Posterior cingulate gyrus (tissue), 11 donors: ENCODE data around the gene KCNK1.

Source experiments
- DNase-seq, 10 donors: peaks; one replicate each; pipeline versions ENCODE4 v3.0.0 to v3.0.0-alpha.2; 2020 to 2021; ENCODE audit warnings: mixed read lengths in 3 of 10
- intact Hi-C: fragments of 100-400 bp; cut with DNase I; formaldehyde crosslinking; loops from one replicate; pipeline ENCODE4 v1.15.1; 2023

The KCNK1 gene

DNA sequence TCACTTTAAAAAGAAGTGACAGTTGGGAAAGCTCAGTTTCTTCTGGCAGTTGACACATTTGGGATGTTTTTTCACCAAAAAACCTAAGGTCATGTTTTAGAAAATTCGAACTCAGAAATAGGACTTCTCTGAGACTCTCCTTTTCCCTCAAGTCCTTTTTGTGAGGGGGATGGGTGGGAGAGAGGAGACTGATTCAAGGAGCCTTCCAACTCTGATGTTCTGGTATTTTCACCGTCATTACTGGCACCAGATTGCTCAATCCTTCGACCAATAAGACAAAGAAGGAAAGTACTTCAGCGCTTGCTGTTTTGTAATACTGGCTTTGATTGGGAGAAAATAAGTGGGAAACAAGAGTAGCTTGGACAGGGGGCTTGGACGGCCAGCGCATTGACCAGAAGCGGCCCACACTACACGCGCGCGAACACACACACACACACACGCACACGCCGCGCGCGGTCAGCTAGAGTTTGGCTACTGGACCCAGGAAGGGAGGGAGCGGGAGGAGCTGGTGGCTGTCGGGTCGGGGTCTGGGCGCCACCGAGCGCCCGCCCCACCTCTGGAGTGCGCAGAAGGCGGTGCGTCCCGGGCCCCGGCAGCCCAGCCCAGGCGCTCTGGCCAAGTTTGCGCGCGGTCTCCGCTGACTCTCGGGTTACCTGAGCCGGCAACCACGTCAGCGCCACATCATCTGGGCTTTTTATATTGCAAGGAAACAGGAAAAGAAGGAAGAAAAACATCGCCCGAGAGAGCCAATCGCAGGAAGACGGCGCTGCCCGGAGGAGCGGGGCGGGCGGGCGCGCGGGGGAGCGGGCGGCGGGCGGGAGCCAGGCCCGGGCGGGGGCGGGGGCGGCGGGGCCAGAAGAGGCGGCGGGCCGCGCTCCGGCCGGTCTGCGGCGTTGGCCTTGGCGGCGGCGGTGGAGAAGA, at the start of gene KCNK1:
KCNK1 (plus strand) TSS at position 855 of the 921 bp plus-strand sequence; CDS start at position 921, 66 bp downstream.
- intact Hi-C loops = loop anchor here (5.0 kb wide), 1 partner anchor 179 kb away; no protein-coding TSS in a partner anchor
- peak; percentile 23 to 92 (median 56) for DNase-seq

DNA sequence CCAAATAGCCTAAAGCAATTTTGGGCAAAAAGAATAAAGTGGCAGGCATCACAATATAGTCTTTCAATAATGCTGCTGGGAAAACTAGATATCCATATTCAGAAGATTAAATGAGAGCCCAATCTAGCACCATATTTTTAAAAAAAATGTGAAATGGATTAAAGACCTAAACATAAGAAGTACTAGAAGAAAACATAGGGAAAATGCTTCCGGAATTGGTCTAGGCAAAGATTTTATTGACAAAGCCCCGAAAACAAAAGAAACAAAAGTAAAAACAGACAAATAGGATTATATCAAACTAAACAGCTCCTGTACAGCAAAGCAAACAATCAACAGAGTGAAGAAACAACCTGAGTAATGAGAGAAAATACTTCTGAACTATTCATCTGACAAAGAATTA, 48.6 kb upstream of the KCNK1 start:
- intact Hi-C loops = no loop called here
- DNase-seq = no peak

DNA sequence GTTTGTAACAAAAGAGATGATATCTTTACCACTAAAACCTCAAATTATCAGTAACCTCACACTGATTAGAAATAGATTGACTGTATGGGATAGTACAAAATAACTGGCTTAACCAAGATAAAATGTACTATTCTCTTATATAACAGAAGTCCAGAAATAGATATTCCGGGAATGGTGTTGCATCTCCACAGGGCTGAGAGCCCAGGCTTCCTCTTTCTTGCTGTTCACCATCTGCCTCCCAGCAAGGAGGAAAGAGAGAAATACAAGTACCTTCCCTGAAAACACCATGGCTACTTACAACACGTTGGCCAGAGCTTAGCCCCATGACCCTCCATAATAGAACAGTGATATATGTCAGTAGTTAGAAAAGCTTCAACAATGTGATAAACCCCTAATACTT, 47.0 kb upstream of the KCNK1 start:
- peak in 1 of 10 donors; percentile 16 for DNase-seq
- intact Hi-C loops = no loop called here

DNA sequence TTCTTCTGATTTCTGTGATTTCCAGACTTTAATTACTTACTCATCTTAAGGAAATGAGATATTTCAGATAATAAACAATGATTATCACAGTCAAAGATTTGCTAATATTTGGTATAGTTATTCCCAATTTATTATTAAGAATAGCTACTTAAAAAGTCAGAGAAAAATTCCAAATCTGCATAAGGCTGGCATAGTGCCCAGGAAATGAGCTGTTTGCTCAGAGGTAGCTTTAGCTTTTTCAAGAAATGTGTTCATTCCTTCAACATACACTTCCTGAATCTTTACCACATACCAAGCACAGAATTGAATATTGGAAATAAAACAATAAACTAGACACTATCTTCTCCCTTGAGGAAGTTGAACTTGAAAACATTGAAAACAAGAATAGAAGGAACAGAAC, 44.3 kb upstream of the KCNK1 start:
- intact Hi-C loops = no loop called here
- DNase-seq = no peak

DNA sequence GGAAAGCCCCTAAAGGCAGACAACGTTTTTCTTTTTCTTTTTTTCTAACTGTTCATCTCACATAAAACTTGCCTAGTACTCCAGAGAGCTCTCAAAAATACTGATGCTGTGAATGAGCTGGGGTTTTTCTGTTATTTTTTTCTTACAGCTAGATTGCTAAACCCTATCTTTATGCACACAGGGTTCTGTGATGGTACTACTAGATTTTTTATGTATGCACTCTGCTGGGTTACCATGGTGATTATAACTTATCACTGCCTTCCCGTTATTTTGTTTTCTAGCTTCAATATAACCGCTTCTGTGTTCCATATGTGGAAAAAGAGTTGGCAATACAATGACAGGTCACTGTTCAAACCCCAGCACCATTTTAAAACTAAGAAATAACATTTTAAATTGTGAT, 43.7 kb upstream of the KCNK1 start:
- intact Hi-C loops = no loop called here
- no peak for DNase-seq

DNA sequence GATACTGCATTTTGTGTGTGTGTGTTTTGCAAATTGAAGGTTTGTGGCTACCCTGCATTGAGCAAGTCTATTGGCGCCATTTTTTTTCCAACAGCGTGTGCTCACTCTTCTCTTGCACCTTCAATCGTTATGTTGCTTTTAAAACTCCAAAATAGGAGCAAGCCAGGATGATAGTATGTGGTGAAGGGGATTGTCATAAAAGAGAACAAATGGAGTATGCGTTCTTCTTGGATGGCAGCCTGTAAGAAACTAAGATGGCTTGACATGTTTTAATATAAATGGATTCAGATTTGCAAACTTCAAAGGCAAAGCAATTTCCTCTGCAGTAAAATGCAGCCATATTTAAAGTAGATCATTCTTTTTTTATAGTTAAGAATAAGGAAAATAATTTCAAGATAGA, 43.2 kb upstream of the KCNK1 start:
- intact Hi-C loops = no loop called here
- no peak for DNase-seq

DNA sequence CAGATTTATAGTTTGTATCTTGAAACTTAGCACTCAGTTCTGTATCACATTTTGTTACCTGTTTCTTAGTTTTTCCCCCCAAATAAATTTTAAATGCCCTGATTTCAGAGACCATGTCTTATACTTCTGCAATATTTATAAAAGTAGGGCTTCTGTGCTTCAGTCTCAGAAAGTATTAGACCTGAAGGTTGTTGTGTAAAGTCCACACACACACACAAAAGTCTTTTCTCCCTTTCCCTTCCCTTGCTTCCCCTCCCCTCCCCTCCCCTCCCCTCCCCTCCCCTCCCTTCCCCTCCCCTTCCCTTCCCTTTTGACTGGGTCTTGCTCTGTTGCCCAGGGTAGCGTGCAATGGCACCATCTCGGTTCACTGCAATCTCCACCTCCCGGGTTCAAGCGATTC, 41.0 kb upstream of the KCNK1 start:
- intact Hi-C loops = no loop called here
- no peak for DNase-seq

DNA sequence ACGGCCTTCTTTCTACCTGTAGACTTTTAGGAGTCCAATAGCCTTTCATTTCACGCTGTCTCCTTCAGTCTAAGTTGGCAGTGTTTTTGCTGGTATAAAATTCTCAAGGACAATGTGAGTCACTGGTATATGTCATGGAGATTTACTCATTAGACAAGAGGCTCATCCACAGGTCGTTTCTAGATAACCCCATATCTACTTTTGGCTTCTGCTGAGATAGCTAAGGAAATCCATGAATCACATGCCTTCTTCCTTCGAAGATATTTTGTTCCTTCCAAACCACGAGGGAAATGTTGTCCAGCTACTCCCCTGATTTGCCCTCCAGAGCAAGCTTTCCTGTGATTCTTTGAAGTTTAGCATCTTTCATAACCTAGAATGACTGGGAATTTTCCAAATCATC, 38.5 kb upstream of the KCNK1 start:
- no peak for DNase-seq

DNA sequence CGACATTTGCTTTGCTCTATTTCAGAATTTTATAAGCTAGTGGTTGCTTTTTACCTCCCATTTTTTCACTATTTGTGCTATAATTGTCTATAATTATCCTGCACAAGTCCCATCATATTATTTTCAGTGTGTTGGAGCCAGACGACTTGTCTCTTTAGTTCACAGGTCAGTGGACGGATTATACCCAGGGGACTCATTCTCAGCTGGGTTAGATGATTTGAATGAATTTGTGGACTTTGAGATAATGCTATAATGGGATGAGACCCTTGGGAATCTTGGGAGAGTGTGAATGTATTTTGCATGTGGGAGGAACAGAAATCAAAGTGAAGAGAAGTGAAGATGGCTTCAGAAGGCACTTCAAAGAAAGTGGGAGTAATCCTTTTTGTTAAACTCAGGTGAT, 31.5 kb upstream of the KCNK1 start:
- intact Hi-C loops = no loop called here
- no peak for DNase-seq

More for the DNA sequence above, 38.5 kb upstream of the KCNK1 start:
- intact Hi-C loops = no loop called here

DNA sequence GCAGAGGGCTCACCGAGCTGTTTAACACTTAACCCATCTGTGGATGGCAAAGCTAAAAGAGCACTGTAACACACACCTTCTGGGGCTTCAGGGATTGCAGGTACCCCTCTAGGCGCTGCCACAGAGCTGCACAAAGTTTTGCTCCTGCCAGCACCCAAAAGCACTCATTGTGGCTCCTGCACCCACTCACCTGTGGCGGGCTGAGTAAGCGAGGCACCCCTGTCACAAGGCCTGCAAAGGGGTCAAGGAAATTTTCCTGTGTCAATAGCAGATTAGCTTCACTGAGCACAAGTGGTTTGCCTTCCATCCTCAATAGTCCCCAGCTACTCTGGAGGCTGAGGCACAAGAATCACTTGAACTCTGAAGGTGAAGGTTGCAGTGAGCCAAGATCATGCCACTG, 29.5 kb upstream of the KCNK1 start:
- DNase-seq = no peak
- intact Hi-C loops = no loop called here

DNA sequence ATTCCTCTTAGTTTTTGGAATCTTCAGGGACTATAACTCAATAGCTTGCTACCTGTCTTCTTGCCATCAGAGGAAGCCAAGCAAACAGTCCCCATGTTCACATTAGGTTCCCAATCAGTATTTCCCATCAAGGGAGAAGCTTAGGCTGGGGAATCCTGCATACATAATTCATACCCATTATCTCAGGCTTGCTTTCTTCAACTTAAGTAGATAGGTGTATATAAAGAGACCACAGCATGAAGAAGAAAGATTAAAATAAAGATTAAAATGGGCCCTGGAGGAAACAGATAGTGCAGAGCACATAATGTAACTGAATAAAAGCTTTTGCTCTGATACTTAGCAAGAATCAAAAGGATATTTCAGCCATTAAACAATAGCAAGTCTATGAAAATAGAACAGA, 29.0 kb upstream of the KCNK1 start:
- intact Hi-C loops = no loop called here
- DNase-seq = no peak

DNA sequence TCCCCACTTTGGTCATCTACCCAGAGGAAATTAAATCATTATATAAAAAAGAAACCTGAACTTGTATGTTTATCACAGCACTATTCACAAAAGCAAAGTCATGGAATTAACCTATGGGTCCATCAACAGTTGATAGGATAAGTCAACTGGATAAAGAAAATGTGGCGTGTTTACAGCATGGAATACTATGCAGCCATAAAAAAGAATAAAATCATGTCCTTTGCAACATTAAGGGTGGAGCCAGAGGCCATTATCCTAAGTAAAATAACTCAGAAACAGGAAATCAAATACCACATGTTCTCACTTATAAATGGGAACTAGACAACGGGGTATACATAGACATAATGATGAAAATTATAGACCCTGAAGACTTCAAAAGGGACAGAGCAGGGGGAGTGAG, 27.6 kb upstream of the KCNK1 start:
- no peak for DNase-seq
- intact Hi-C loops = no loop called here

DNA sequence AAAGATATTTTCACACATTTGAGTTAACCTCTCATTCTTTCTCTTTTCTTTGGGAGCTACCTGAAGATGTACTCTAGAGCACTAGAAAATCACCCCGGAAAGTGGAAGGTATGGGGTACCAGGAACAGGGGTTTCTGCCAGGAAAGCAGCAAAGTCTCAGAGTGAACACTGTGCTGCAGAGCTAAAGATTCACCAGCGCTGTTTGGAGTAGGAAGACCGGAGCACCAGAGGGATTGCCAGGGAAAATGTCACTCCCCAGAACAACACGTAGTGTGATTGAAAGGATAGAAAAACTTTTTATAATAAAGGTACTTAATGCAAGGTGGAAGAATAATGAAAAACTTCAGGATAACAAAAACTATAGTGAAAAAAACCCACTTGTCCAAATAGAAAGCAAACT, 26.7 kb upstream of the KCNK1 start:
- intact Hi-C loops = no loop called here
- no peak for DNase-seq

DNA sequence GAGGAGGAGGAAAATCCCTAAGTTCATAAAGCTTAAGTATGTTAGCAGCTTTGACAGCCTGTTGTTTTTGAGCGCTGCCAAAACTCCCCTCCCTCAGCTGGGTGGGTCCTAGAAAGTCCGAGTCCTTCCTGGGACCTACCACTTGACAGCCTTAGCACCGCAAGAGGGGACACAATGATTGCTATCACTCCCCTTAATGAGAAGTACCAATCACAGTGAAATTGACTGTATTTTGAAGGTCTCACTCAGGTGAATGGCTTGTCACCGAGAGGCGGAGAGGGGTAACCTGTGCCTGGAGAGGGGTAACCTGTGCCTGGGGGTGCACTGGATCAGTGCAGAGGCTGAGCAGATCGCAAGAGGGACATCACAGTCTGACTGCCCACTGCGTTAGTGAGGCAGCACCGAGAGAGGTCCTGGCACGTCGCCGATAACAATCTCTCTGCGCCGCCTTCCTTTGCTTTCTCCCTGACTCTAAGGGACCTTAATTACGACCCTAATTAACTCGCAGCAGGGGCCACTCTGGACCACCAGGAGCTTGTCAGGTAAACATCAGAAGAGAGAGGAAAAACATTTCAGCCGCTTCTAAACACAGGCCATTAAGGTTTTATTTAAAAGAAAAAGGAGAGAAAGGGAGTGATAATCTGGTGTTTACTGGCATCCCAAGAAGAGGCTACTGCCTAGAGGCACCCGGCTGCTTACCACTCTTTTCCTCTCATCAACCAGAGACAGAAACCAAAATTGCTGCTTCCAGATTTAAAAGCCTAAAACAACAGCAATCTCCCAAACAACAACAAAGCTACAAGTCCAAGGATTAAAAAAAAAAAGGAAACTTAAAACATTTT, 25.7 kb upstream of the KCNK1 start:
- DNase-seq = peak in 3 of 10 donors; percentile 35 to 80 (median 35)
- intact Hi-C loops = no loop called here

DNA sequence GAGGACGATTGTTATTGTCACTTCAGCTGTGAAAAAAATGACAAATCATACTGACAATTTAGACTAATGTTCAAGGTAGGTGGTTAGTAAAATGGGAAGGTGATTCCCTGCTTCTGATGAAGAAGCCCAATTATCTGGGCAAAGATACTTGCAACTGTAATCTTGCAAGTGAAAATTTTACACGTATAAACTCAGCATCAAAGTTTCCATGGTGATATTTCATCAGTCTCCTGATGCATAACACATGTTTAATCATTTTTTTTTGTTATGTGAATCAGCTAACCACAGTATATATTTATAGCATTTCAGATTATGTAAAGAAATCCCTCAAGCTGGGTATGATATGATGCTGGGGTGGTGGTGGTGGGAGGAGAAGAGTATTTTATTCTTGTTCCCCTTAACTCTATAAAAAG, 16.4 kb upstream of the KCNK1 start:
- no peak for DNase-seq
- intact Hi-C loops = no loop called here

DNA sequence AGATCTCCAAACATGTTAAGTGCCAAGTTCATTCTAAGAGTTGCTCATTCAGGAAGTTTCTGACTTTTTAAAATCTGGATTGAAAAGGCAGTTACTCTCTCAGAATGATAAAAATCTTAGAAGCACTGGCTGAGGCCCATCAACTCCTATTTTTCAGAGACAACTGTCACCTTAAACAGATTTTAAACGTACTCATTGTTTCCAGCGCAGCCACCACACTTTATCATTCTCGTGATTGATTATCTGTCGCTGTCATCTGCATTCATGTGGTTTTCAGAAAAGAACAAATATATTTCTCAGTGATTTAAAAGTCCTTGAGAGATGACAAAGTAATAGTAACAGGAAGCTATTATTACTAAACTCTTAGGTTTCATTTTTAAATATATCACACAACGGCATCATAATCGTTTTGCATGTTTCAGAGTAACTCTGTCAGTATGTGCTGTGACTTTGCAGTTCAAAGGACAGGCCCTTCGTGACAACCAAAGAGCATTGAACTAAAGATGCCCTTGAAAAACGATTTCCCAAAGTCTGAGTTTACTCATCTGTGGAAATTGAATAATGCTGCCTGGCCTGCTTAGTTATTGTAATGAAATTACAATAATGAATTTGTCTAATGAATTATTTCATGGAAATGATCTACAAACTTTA, 14.9 kb upstream of the KCNK1 start:
- intact Hi-C loops = no loop called here
- no peak for DNase-seq

DNA sequence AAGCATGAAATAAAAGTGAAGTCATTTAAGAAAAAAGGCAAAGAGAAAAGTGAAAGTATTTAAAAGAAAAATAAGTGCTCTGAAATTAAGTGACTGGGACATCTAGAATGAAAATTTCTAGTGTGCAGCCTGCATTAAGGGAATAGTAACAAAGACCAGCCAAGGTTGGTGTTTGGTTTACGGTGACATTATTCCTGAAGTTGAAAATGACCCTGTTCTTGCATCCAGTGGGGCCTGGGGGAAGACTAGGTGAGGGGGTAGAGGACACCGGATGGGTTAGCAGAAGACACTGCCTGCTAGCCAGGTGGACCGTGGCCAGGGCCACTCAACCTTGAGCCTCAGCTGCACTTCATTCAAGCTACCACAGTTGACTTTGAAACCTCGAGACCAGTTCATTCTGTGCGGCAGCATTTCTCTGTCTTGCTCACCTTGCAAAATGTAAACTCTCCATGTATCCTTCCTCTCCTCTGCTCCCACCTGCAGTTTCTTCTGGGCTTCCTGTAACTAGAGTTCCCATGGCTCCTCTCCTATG, 14.3 kb upstream of the KCNK1 start:
- DNase-seq = no peak
- intact Hi-C loops = no loop called here

DNA sequence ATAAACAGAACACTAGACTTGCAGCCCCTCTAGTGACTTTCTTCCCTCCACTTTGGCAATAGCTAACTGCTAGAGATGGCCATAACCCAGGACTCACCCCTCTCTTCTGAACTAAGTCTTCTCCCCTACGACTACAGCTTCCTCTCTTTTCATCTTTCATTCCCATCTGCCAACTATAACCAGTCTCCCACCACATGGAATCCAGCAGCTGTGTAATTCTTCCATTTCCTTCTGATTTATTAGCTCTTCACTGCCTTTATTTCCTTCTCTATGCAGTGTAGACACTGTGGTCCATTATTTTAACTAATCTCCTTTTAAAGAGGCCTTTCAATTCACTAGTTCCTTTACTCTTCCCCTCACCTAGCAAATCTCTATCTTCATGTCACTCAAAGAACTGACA, 13.4 kb upstream of the KCNK1 start:
- intact Hi-C loops = no loop called here
- DNase-seq = no peak

DNA sequence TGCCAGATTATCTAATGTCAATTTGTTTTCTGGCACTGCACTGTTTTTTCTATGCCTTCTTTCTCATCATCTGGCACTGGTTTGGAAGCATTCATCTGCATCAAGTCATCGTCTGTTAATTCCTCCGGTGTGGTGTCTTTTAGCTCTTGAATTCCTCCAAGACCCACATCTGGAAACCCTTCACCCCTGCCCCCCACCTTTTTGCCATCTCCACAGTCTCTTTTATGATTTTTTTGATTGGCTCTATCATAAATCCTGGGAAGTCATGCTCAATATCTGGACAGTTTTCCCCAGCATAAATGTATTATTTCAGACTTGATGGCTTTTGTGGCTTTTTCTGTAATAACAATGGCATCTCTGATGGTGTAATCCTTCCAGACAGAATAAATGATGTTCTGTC, 10.4 kb upstream of the KCNK1 start:
- no peak for DNase-seq
- intact Hi-C loops = no loop called here

DNA sequence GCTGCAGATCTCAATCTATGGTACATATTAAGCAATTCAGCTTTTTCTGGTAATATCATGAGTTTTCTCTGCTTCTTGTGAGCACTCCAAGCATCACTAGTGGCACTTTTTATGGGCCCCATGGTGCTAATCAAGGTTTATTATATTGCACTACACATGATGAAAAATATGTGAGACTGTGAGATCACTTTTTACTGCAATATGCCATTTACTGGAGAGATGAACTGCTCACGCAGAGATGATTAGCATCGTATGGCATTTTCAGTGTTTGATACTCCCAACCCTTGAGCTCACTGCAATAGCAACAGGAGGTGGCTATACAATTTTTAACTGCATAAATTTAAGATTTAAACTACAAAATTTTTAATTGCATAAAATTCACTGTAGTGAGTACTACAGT, 8.7 kb upstream of the KCNK1 start:
- intact Hi-C loops = no loop called here
- no peak for DNase-seq

DNA sequence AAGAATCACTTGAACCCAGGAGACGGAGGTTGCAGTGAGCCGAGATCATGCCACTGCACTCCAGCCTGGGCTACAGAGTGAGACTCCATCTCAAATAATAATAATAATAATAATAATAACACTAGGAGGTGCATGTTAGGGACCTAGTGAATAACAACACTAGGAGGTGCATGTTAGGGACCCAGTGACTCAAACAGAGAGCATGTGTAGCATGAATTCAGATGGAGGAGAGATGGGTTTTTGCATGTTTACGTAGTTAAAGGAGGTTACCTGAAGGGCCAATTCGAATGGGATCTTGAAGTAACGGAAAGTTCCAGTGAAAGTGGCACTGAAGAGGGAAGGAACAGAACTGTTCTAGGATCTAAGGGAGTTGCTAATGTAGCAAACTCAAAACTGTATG, 7.1 kb upstream of the KCNK1 start:
- DNase-seq = no peak
- intact Hi-C loops = no loop called here
